Iris pigment epithelial cell (primary cell): ENCODE data around the gene SHE.
A peak's percentile ranks its signal among the peaks of the same experiment; 100 is the strongest.
"Not testable (repeated sequence)": the region's sequence is repeated elsewhere in the genome, so short reads cannot be mapped to it uniquely, and the experiment has no call there.

ENCODE experiments used
- DNase-seq: peaks from one replicate; pipeline ENCODE4 v3.0.0-alpha.2; 2011; ENCODE audit warnings: low read depth

SHE gene

GRCh38 chr1:154514066-154514553 is 11.9 kb upstream of the SHE start:
- no peak for DNase-seq

- DNase-seq = no peak
Observed at GRCh38 chr1:154512760-154513159, 10.5 kb upstream of the SHE start.

- DNase-seq = no peak
Observed at GRCh38 chr1:154503898-154504297, 1.7 kb upstream of the SHE start.

GRCh38 chr1:154502744-154503115 is 518 bp upstream of the SHE start:
- no peak for DNase-seq

GRCh38 chr1:154501423-154502065 is 668 bp downstream of the SHE start:
- no peak for DNase-seq

GRCh38 chr1:154500533-154500932 is 1.7 kb downstream of the SHE start:
- DNase-seq = no peak

GRCh38 chr1:154499446-154499845 is 2.8 kb downstream of the SHE start:
- no peak for DNase-seq

GRCh38 chr1:154497026-154497806 is 5.0 kb downstream of the SHE start:
- DNase-seq = peak; percentile 8

- no peak for DNase-seq
Observed at GRCh38 chr1:154496383-154496782, 5.8 kb downstream of the SHE start.

GRCh38 chr1:154495496-154496273 is 6.5 kb downstream of the SHE start:
- no peak for DNase-seq

GRCh38 chr1:154493276-154493675 is 8.9 kb downstream of the SHE start:
- DNase-seq = no peak

GRCh38 chr1:154492115-154492514 is 10.1 kb downstream of the SHE start:
- no peak for DNase-seq

- DNase-seq = no peak
Observed at GRCh38 chr1:154490317-154490716, 11.9 kb downstream of the SHE start.

- no peak for DNase-seq
Observed at GRCh38 chr1:154489695-154490274, 12.4 kb downstream of the SHE start.

- no peak for DNase-seq
Observed at GRCh38 chr1:154488922-154489321, 13.3 kb downstream of the SHE start.

GRCh38 chr1:154486756-154487155 is 15.5 kb downstream of the SHE start:
- not testable (repeated sequence) for DNase-seq

GRCh38 chr1:154485910-154486496 is 16.2 kb downstream of the SHE start:
- DNase-seq = no peak

GRCh38 chr1:154485106-154485505 is 17.1 kb downstream of the SHE start:
- no peak for DNase-seq

- DNase-seq = peak; percentile 90
Observed at GRCh38 chr1:154483941-154484803, 18.0 kb downstream of the SHE start.

GRCh38 chr1:154481053-154481452 is 21.2 kb downstream of the SHE start:
- DNase-seq = no peak
